A673 (cell line): ENCODE results near the gene TENM4.

ENCODE experiments used
- EZH2 ChIP-seq: fragments of 200-600 bp; sonication (generic); IDR thresholded peaks from 2 replicates; pipeline ENCODE4 v1.6.1; 2017; ENCODE audit warnings: borderline replicate concordance, low read depth, mild to moderate bottlenecking, mixed read lengths, antibody characterized with exemption, low read length; ENCODE audit not compliant: poor library complexity, severe bottlenecking
- TF ChIP-seq, protein P1 (sequence below): fragments of 300-800, 200-600 bp; sonication (generic); conservative IDR thresholded peaks from 2 replicates; pipeline ENCODE4 v1.5.1; 2017; ENCODE audit warnings: low read depth, mild to moderate bottlenecking, antibody characterized with exemption, low read length, moderate library complexity, mixed read lengths

DNA sequence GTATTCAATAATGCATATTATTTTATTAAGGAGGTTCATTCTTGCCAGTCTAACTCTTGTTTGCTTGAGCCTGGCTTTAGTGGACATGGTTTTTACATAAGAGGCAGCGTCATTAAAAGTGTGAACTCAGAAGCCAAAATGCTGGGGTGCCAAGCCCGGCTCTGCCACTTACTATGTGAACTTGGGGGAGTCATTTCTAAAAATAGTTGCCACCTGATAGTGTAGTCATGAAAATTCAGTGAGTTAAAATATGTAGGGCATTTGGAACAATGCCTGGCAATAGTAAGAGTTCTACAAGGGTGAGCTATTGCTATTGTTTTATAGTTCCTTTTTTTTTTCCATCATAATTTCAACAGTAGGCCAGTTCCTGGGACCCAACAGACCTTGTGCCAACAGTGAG, 49.9 kb downstream of the TENM4 start:
- TF ChIP-seq EZH2: no peak
- TF ChIP-seq, protein P1, sequence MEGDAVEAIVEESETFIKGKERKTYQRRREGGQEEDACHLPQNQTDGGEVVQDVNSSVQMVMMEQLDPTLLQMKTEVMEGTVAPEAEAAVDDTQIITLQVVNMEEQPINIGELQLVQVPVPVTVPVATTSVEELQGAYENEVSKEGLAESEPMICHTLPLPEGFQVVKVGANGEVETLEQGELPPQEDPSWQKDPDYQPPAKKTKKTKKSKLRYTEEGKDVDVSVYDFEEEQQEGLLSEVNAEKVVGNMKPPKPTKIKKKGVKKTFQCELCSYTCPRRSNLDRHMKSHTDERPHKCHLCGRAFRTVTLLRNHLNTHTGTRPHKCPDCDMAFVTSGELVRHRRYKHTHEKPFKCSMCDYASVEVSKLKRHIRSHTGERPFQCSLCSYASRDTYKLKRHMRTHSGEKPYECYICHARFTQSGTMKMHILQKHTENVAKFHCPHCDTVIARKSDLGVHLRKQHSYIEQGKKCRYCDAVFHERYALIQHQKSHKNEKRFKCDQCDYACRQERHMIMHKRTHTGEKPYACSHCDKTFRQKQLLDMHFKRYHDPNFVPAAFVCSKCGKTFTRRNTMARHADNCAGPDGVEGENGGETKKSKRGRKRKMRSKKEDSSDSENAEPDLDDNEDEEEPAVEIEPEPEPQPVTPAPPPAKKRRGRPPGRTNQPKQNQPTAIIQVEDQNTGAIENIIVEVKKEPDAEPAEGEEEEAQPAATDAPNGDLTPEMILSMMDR: no peak
